Endothelial cell of umbilical vein (primary cell): ENCODE measurements around the gene OR13C4. TPM values are rescaled to one million over a fixed set of nuclear protein-coding genes. Genes with fewer than 3 reads are reported as not detected.

Source experiments
- Bru-seq: library from RNA; stranded (reverse); fragments of 400-500 nt; gene quantifications from one replicate; lab custom pipeline; 2021; lab: Mats Ljungman, UMichigan
- BruChase-seq, 2 experiments: library from RNA; stranded (reverse); fragments of 400-500 nt; gene quantifications; one replicate each; lab custom pipeline; 2021; lab: Mats Ljungman, UMichigan
- BruUV-seq: library from RNA; stranded (reverse); fragments of 400-500 nt; replicated peaks from 2 replicates; lab custom pipeline; 2021; lab: Mats Ljungman, UMichigan
- CTCF ChIA-PET: fragments of 300-600, 350-600 bp; sonication (Branson Sonifier 250); formaldehyde crosslinking; loops from one replicate; lab custom pipeline; 2021; ENCODE audit warnings: antibody characterized with exemption, inconsistent platforms; lab: Charles Lee
- POLR2A ChIA-PET: fragments of 300-600, 350-600 bp; sonication (Branson Sonifier 250); formaldehyde crosslinking; loops from one replicate; lab custom pipeline; 2021; ENCODE audit warnings: antibody characterized with exemption, inconsistent platforms; lab: Charles Lee
- DNase-seq: peaks from one replicate; pipeline ENCODE4 v3.0.0-alpha.2; 2011; ENCODE audit warnings: low read depth, low spot score
- FAIRE-seq: peaks from 2 replicates; lab custom pipeline; 2011; peaks lifted over from hg19 to GRCh38; lab: Jason Lieb, UNC
- H2AFZ ChIP-seq: 2 replicates; pipeline ENCODE4 v1.6.0; 2012; ENCODE audit warnings: low read depth, low read length, control low read depth, inconsistent platforms
- H3K27ac ChIP-seq: 2 replicates; pipeline ENCODE4 v1.5.1; 2011; ENCODE audit warnings: low read depth, mild to moderate bottlenecking, control low read depth, low read length, moderate library complexity; ENCODE audit not compliant: insufficient read depth
- H3K27me3 ChIP-seq, 2 experiments: 2 replicates each; pipeline versions ENCODE4 v1.6.0 to v1.6.1; 2011; ENCODE audit warnings: low read length in 2 of 2, mixed read lengths in 1 of 2; ENCODE audit not compliant: control insufficient read depth in 2 of 2, insufficient read depth in 2 of 2
- H3K36me3 ChIP-seq, 2 experiments: 2 replicates in 1 of 2; 3 replicates in 1 of 2; pipeline ENCODE4 v1.5.1; 2011; ENCODE audit warnings: low read length in 2 of 2, mild to moderate bottlenecking in 1 of 2, moderate library complexity in 1 of 2; ENCODE audit not compliant: control insufficient read depth in 2 of 2, insufficient read depth in 2 of 2; ENCODE audit errors: extremely low read depth in 1 of 2
- H3K4me1 ChIP-seq: 3 replicates; pipeline ENCODE4 v1.5.1; 2011; ENCODE audit warnings: mild to moderate bottlenecking, low read length; ENCODE audit not compliant: control insufficient read depth, insufficient read depth; ENCODE audit errors: extremely low read depth
- H3K4me2 ChIP-seq: 2 replicates; pipeline ENCODE4 v1.6.1; 2011; ENCODE audit warnings: low read length, control low read depth, mixed read lengths; ENCODE audit not compliant: insufficient read depth
- H3K4me3 ChIP-seq, 3 experiments: fragments of 200-600 bp in 1 of 3; sonication (generic), shearing (Covaris generic) in 1 of 3; replicated peaks in 1 of 3; 2 replicates each; pipeline ENCODE4 v1.5.1; 2011 to 2016; ENCODE audit warnings: control low read depth in 3 of 3, low read length in 3 of 3, mild to moderate bottlenecking in 2 of 3, inconsistent platforms in 1 of 3, low read depth in 1 of 3, moderate library complexity in 1 of 3; ENCODE audit not compliant: insufficient read depth in 1 of 3
- H3K79me2 ChIP-seq: 2 replicates; pipeline ENCODE4 v1.6.0; 2012; ENCODE audit warnings: low read length, inconsistent platforms; ENCODE audit not compliant: control insufficient read depth, insufficient read depth
- H3K9ac ChIP-seq: replicated peaks from 2 replicates; pipeline ENCODE3; 2011; ENCODE audit warnings: low read length, control low read depth; ENCODE audit not compliant: insufficient read depth; ENCODE audit errors: extremely low read depth
- H3K9me1 ChIP-seq: replicated peaks from 3 replicates; pipeline ENCODE4 v1.6.0; 2011; ENCODE audit warnings: mild to moderate bottlenecking, low read length; ENCODE audit not compliant: control insufficient read depth, insufficient read depth; ENCODE audit errors: extremely low read depth
- H3K9me3 ChIP-seq: replicated peaks from 2 replicates; pipeline ENCODE4 v1.5.1; 2012; ENCODE audit warnings: low read length, inconsistent platforms; ENCODE audit not compliant: control insufficient read depth, insufficient read depth
- H4K20me1 ChIP-seq: replicated peaks from 2 replicates; pipeline ENCODE3; 2011; ENCODE audit warnings: mild to moderate bottlenecking, low read length; ENCODE audit not compliant: control insufficient read depth, insufficient read depth; ENCODE audit errors: extremely low read depth
- CTCF ChIP-seq, 2 donors: IDR thresholded peaks; 1 replicate in 1 of 2; 2 replicates in 1 of 2; pipeline ENCODE4 v1.5.1; 2011; ENCODE audit warnings: low read length in 2 of 2, mild to moderate bottlenecking in 2 of 2, moderate library complexity in 2 of 2, control low read depth in 1 of 2, inconsistent platforms in 1 of 2, low read depth in 1 of 2; ENCODE audit not compliant: insufficient read depth in 1 of 2; ENCODE audit errors: extremely low read depth in 1 of 2
- EZH2 ChIP-seq: IDR thresholded peaks from 2 replicates; pipeline ENCODE4 v1.6.1; 2012; ENCODE audit warnings: borderline replicate concordance, low read depth, mild to moderate bottlenecking, moderate library complexity, low read length, inconsistent platforms; ENCODE audit not compliant: severe bottlenecking
- FOS ChIP-seq: IDR thresholded peaks from 2 replicates; pipeline ENCODE4 v1.6.1; 2011; ENCODE audit warnings: mild to moderate bottlenecking, low read length, moderate library complexity, borderline replicate concordance; ENCODE audit not compliant: insufficient read depth
- GATA2 ChIP-seq: IDR thresholded peaks from 2 replicates; pipeline ENCODE4 v1.7.0; 2011; ENCODE audit warnings: low read depth, mild to moderate bottlenecking, moderate library complexity, mixed read lengths, low read length; ENCODE audit not compliant: insufficient read length, insufficient read depth
- MYC ChIP-seq: IDR thresholded peaks from one replicate; pipeline ENCODE4 v1.6.1; 2011; ENCODE audit warnings: mild to moderate bottlenecking, low read depth, low read length
- POLR2A ChIP-seq: IDR thresholded peaks from 2 replicates; pipeline ENCODE4 v1.6.1; 2012; ENCODE audit warnings: low read depth, mild to moderate bottlenecking, control low read depth, low read length
- POLR2AphosphoS5 ChIP-seq: IDR thresholded peaks from 2 replicates; pipeline ENCODE4 v1.6.1; 2012; ENCODE audit warnings: low read depth, mild to moderate bottlenecking, control low read depth, low read length, moderate library complexity; ENCODE audit not compliant: insufficient read depth
- dilution Hi-C: fragments of 300-500 bp; cut with MboI; formaldehyde crosslinking; loops from one replicate; pipeline ENCODE4 v1.15.0; 2019; ENCODE audit warnings: low sequenced_read_pairs; ENCODE audit not compliant: extremely low pct_ligation_motif_present
- intact Hi-C: fragments of 100-400 bp; cut with micrococcal nuclease; formaldehyde crosslinking; loops from one replicate; pipeline ENCODE4 v1.10.0; 2022
- long read RNA-seq: library from polyadenylated mRNA; stranded (forward); transcript quantifications from one replicate; pipeline ENCODE4 v2.0.0, GENCODE V29; 2021
- polyA minus RNA-seq, 3 experiments: library from RNA; depleted of rRNA, polyadenylated mRNA; stranded (reverse); fragments of >200 nt; gene quantifications; 1 replicate in 1 of 3; 2 replicates in 2 of 3; pipeline ENCODE4 v1.2.3, GENCODE V29; 2011
- polyA plus RNA-seq, 4 experiments: library from polyadenylated mRNA; depleted of rRNA in 3 of 4; stranded (reverse) in 3 of 4; unstranded in 1 of 4; fragments of >200 nt; gene quantifications; 2 replicates each; pipeline versions ENCODE4 v1.2.1 to v1.2.3, GENCODE V29; 2011 to 2012; ENCODE audit warnings: missing spikeins in 1 of 4
- total RNA-seq: library from RNA; stranded (reverse); gene quantifications from 2 replicates; pipeline ENCODE4 v1.2.3, GENCODE V29; 2021
- TF ChIP-seq, protein P1 (sequence below): IDR thresholded peaks from 2 replicates; pipeline ENCODE4 v1.6.1; 2011; ENCODE audit not compliant: insufficient read depth, insufficient read length

Gene OR13C4
- total RNA-seq (not detected in 2 replicates), polyA plus RNA-seq (not detected in 2 replicates), polyA minus RNA-seq (not detected in 2 replicates), Bru-seq, nascent RNA (not detected), BruChase-seq, experiment 1, labeled RNA remaining after a 6-hour chase (not detected), BruChase-seq, experiment 2, labeled RNA remaining after a 2-hour chase (not detected)
- not detected in 2 replicates for polyA plus RNA-seq (2011; cell fraction: cytosol; rRNA removed)
- polyA plus RNA-seq (2011; cell fraction: nucleus; rRNA removed), result not detected in 2 replicates
- not detected in 2 replicates for polyA plus RNA-seq (2012)
- polyA minus RNA-seq (2011; cell fraction: cytosol; rRNA and poly(A)+ RNA removed), result not detected
- polyA minus RNA-seq (2011; cell fraction: nucleus; rRNA and poly(A)+ RNA removed), result not detected in 2 replicates
- long read RNA-seq, result 0 reads

- H3K27ac ChIP-seq, result no peak within 1 kb of the TSS
- no peaks in the 10 kb centered on the region for H3K36me3 ChIP-seq
- intact Hi-C loops, result no loop called here
- ChIA-PET CTCF (no interaction called here), POLR2A (no interaction called here)
- FAIRE-seq, result no peak
- no peaks in the 10 kb centered on the region for H3K9me1 ChIP-seq
- H3K9me3 ChIP-seq, result no peaks in the 10 kb centered on the region
- H2AFZ ChIP-seq, result no peak within 1 kb of the TSS
- no peaks in the 10 kb centered on the region for H4K20me1 ChIP-seq
- no peak within 1 kb of the TSS for H3K9ac ChIP-seq
- dilution Hi-C loops, result no loop called here
- no peaks in the 10 kb centered on the region for H3K4me1 ChIP-seq
- BruUV-seq, result no TSS peak
- H3K4me3 ChIP-seq, result no peak within 1 kb of the TSS
- H3K79me2 ChIP-seq, result no peaks in the 10 kb centered on the region
- DNase-seq, result no peak
- H3K27me3 ChIP-seq, result no peaks in the 10 kb centered on the region
- TF ChIP-seq POLR2A, result no peak
- TF ChIP-seq FOS, result no peak
- TF ChIP-seq CTCF (IDR thresholded peaks at IDR 0.05; ENCODE audit: extremely low read depth in 1 of 2, insufficient read depth in 1 of 2, low read depth in 1 of 2, low read length in 2 of 2), result no peak
- TF ChIP-seq GATA2, result no peak
- TF ChIP-seq, protein P1, sequence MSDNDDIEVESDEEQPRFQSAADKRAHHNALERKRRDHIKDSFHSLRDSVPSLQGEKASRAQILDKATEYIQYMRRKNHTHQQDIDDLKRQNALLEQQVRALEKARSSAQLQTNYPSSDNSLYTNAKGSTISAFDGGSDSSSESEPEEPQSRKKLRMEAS, result no peak
- no peak for TF ChIP-seq EZH2
- TF ChIP-seq MYC, result no peak
- no peak for TF ChIP-seq POLR2AphosphoS5
- H3K4me2 ChIP-seq, result no peak within 1 kb of the TSS
Measured at GRCh38 chr9:104527109-104527508, at the start of gene OR13C4. Gene OR13C4 (minus strand): TSS chr9:104527209. CDS start chr9:104527209, 0 bp downstream.
